ENCODE data around the gene PKDREJ. TPM values are rescaled to one million over a fixed set of nuclear protein-coding genes. Genes with fewer than 3 reads are reported as not detected.
A peak's percentile ranks its signal among the peaks of the same experiment; 100 is the strongest.
"Not testable (repeated sequence)": the region's sequence is repeated elsewhere in the genome, so short reads cannot be mapped to it uniquely, and the experiment has no call there.

Gene PKDREJ, protein sequence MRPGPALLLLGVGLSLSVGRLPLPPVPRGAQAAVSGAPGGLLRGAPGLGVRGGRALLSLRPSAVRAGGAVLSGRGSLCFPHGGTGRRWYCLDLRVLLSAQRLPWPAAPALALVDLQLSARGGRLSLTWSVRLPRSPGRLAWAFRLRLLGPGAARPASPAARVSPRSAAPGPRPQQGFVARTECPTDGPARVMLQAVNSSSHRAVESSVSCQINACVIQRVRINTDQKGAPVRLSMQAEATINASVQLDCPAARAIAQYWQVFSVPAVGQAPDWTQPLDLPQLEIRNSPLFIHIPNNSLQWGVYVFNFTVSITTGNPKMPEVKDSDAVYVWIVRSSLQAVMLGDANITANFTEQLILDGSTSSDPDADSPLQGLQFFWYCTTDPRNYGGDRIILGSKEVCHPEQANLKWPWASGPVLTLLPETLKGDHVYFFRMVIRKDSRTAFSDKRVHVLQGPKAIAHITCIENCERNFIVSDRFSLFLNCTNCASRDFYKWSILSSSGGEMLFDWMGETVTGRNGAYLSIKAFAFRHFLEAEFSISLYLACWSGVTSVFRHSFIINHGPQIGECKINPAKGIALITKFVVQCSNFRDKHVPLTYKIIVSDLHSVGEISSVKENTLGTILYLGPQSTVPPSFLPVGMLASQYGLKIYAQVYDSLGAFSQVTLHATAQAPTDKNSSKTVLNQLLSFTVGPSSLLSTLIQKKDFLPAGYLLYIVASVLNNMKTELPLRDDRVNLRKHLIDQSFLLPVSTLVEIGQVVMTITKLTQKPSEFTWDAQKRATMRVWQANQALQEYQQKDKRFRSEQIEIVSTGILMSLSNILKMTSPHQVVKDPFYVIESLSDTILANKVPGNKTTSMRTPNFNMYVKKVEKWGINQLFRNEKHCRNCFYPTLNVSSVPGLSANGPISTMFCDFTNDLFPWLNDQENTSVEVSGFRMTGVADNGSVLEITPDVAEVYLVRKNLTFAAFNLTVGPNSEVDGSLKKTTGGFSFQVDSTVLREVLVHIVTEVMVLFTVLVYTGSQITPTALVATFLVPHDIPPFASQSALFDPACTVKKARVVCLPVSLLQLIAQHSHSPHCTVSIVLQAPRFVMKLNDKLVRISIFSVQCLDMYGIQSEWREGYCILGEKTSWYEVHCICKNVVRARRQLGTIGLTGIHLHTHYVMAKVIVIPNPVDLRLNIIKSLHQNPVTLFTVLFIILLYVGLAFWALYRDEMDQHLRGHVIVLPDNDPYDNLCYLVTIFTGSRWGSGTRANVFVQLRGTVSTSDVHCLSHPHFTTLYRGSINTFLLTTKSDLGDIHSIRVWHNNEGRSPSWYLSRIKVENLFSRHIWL (N-terminal part only)
- polyA plus RNA-seq (0.01 TPM in 3 replicates), polyA minus RNA-seq (not detected in 3 replicates)
- polyA plus RNA-seq (2011; ENCODE audit: low read depth) = not detected
- polyA plus RNA-seq (2011; cell fraction: cytosol; rRNA removed) = 0.01 TPM in 1 of 2 replicates, not detected in the other
- polyA plus RNA-seq (2011; cell fraction: nucleus; rRNA removed) = 0.04 TPM in 2 replicates
- polyA plus RNA-seq (2012; ENCODE audit: low replicate concordance) = 0.03 TPM in 2 replicates
- polyA minus RNA-seq (2011; cell fraction: cytosol; rRNA and poly(A)+ RNA removed) = not detected
- polyA minus RNA-seq (2011; cell fraction: nucleus; rRNA and poly(A)+ RNA removed) = 0.11 TPM in 1 of 2 replicates, not detected in the other

DNA sequence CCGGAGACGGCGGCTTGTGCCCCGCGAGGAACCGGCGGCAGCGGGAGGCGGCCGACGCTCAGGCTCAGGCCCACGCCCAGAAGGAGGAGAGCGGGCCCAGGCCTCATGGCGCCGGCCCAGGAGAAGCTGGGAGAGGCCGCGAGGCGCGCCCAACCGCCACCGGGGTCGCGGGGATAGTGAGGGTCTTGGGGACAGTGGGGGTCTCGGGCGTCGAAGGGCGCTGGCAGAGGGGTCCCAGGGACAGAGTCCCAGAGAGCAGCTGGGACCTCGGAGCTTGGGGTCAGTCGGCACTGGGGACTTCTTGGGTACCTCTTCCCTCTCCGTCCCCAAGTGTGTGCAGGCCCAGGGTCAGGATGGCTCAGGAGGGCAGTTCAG is at the start of gene PKDREJ:
TSS of gene PKDREJ (minus strand) at position 128 of the 375 bp plus-strand sequence. CDS start at position 107, 21 bp downstream.
- FAIRE-seq = no peak
- Histone ChIP-seq H3K9me3 (ENCODE audit: control insufficient read depth, low read depth, low read length) (no peaks in the 10 kb centered on the region), H3K9ac (ENCODE audit: control insufficient read depth, extremely low read depth, insufficient read depth, low read length) (no peak within 1 kb of the TSS), H3K4me2 (ENCODE audit: control insufficient read depth, extremely low read depth, insufficient read depth, low read depth, low read length) (peak within 1 kb of the TSS; percentile 27), H4K20me1 (ENCODE audit: control insufficient read depth, extremely low read depth, insufficient read depth, low read length) (no peaks in the 10 kb centered on the region), H3K36me3 (ENCODE audit: control insufficient read depth in 2 of 2, extremely low read depth in 1 of 2, insufficient read depth in 2 of 2, low read length in 2 of 2) (no peaks in the 10 kb centered on the region), H3K79me2 (ENCODE audit: control insufficient read depth, insufficient read depth, low read length) (no peaks in the 10 kb centered on the region), H3K9me1 (ENCODE audit: control insufficient read depth, extremely low read depth, insufficient read depth, low read length) (no peaks in the 10 kb centered on the region), H3K4me3 (ENCODE audit: control insufficient read depth in 2 of 3, extremely low read depth in 1 of 3, insufficient read depth in 2 of 3, low read depth in 1 of 3, low read length in 3 of 3) (no peak within 1 kb of the TSS), H3K27ac (ENCODE audit: control insufficient read depth, insufficient read depth, low read length) (no peak within 1 kb of the TSS), H3K27me3 (ENCODE audit: control insufficient read depth, extremely low read depth, insufficient read depth, low read length) (peaks cover 26% of the 10 kb centered on the region), H3K4me1 (ENCODE audit: control insufficient read depth, extremely low read depth, insufficient read depth, low read length) (peaks cover 1% of the 10 kb centered on the region), H2AFZ (ENCODE audit: control insufficient read depth, low read length) (no peak within 1 kb of the TSS)
- DNase-seq (ENCODE audit: low read depth, low spot score) = no peak
- dilution Hi-C loops (cut with MboI; ENCODE audit: extremely low pct_ligation_motif_present, low sequenced_read_pairs) = no loop called here
- no peak for TF ChIP-seq EZH2 (IDR thresholded peaks at IDR 0.05; ENCODE audit: low read length)
- TF ChIP-seq, protein P1, sequence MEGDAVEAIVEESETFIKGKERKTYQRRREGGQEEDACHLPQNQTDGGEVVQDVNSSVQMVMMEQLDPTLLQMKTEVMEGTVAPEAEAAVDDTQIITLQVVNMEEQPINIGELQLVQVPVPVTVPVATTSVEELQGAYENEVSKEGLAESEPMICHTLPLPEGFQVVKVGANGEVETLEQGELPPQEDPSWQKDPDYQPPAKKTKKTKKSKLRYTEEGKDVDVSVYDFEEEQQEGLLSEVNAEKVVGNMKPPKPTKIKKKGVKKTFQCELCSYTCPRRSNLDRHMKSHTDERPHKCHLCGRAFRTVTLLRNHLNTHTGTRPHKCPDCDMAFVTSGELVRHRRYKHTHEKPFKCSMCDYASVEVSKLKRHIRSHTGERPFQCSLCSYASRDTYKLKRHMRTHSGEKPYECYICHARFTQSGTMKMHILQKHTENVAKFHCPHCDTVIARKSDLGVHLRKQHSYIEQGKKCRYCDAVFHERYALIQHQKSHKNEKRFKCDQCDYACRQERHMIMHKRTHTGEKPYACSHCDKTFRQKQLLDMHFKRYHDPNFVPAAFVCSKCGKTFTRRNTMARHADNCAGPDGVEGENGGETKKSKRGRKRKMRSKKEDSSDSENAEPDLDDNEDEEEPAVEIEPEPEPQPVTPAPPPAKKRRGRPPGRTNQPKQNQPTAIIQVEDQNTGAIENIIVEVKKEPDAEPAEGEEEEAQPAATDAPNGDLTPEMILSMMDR (optimal IDR thresholded peaks at IDR 0.05 in 1 of 3, IDR thresholded peaks at IDR 0.05 in 1 of 3, conservative IDR thresholded peaks at IDR 0.05 in 1 of 3; ENCODE audit: extremely low read depth in 1 of 3, insufficient read depth in 2 of 3, low read length in 3 of 3) = no peak

DNA sequence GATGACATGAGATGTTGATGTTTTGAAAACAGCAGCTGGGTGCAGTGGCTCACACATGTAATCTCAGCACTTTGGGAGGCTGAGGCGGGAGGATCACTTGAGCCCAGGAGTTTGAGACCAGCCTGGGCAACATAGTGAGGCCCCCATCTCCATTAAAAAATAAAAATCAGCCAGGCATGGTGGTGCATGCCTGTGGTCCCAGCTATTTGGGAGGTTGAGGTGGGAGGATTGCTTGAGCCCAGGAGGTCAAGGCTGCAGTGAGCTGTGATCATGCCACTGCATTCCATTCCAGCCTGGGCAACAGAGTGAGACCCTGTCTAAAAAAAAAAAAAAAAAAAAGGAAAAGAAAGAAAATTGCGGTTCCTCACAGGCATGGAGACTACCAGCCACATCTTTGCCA is 49.7 kb upstream of the PKDREJ start:
- H2AFZ ChIP-seq (ENCODE audit: control insufficient read depth, low read length); H3K9me1 ChIP-seq (ENCODE audit: control insufficient read depth, extremely low read depth, insufficient read depth, low read length); H3K9ac ChIP-seq (ENCODE audit: control insufficient read depth, extremely low read depth, insufficient read depth, low read length); H3K79me2 ChIP-seq (ENCODE audit: control insufficient read depth, insufficient read depth, low read length); H3K4me2 ChIP-seq (ENCODE audit: control insufficient read depth, extremely low read depth, insufficient read depth, low read depth, low read length); H3K4me3 ChIP-seq (ENCODE audit: control insufficient read depth in 2 of 3, extremely low read depth in 1 of 3, insufficient read depth in 2 of 3, low read depth in 1 of 3, low read length in 3 of 3); H3K27me3 ChIP-seq (ENCODE audit: control insufficient read depth, extremely low read depth, insufficient read depth, low read length); H4K20me1 ChIP-seq (ENCODE audit: control insufficient read depth, extremely low read depth, insufficient read depth, low read length); H3K9me3 ChIP-seq (ENCODE audit: control insufficient read depth, low read depth, low read length); FAIRE-seq; H3K4me1 ChIP-seq (ENCODE audit: control insufficient read depth, extremely low read depth, insufficient read depth, low read length); H3K27ac ChIP-seq (ENCODE audit: control insufficient read depth, insufficient read depth, low read length); DNase-seq (ENCODE audit: low read depth, low spot score); dilution Hi-C loops (cut with MboI; ENCODE audit: extremely low pct_ligation_motif_present, low sequenced_read_pairs): not testable (repeated sequence)
- peaks cover 1 to 16% of the 10 kb centered on the region in 2 experiments for H3K36me3 ChIP-seq (ENCODE audit: control insufficient read depth in 2 of 2, extremely low read depth in 1 of 2, insufficient read depth in 2 of 2, low read length in 2 of 2)

Measured in keratinocyte (primary cell).